HL-60/S4 treated with phorbol 12-myristate 13-acetate at 8.2 ng/mL for 4 days and 3 days (cell line): Measurements from ENCODE around the gene ANK3.
"Not testable (repeated sequence)": the region's sequence is repeated elsewhere in the genome, so short reads cannot be mapped to it uniquely, and the experiment has no call there.

Experiments used
- in situ Hi-C: fragments of 300-500 bp; cut with MboI; formaldehyde crosslinking; loops from 2 replicates; pipeline ENCODE4 v1.15.0; 2022; ENCODE audit warnings: low sequenced_read_pairs

The ANK3 gene

DNA sequence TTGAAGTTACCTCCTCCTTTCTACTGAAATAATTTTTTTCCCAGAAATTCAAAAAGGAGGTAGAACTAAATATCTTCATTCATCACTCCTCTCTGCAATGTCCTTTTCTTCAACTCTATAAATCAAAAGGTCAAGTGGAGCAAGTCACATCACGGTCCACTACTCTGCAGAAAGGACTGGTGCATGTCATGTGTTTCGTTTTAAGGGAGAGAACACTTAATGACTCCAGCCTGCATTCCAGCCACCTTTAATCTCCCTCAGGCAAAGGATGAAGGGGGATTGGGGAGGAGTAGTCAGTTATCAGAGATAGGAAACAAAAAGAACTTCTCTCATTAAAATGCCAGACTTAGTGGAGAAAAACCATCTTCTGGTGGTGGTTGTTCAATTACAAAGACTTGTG is 78.9 kb downstream of the ANK3 start:
- in situ Hi-C loops: no loop called here

DNA sequence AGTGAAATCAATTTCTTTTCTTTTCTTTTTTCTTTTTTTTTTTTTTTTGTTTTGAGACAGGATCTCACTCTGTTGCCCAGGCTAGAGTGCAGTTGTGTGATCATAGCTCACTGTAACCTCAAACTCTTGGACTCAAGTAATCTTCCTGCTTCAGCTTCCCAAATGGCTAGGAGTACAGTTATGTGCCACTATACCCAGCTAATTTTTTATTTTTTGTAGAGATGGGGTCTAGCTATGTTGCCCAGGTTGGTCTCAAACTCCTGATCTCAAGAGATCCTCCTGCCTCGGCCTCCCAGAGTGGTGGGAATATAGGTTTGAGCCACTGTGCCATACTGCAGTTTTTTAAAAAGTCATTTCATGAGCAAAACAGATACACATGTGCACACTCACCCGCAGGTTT is 79.8 kb downstream of the ANK3 start:
- in situ Hi-C loops: no loop called here

DNA sequence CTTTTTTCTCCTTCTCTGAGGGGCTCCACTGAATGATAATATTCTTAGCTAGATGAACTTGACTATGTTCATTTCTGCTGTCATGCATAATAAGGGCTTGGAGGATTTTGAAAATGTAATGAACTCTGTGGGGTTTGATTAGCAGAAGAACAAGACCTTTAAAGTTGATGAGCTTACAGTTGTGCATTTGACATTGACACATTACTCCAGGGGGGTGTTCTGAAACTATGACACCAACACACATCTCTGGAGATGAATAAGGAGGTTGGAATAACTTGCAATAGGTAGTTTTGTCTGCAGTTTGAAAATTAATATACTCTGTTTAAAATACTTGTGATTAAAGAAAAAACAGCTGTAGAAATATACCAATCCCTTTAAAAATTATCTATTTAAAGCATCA is 80.3 kb downstream of the ANK3 start:
- in situ Hi-C loops: no loop called here

DNA sequence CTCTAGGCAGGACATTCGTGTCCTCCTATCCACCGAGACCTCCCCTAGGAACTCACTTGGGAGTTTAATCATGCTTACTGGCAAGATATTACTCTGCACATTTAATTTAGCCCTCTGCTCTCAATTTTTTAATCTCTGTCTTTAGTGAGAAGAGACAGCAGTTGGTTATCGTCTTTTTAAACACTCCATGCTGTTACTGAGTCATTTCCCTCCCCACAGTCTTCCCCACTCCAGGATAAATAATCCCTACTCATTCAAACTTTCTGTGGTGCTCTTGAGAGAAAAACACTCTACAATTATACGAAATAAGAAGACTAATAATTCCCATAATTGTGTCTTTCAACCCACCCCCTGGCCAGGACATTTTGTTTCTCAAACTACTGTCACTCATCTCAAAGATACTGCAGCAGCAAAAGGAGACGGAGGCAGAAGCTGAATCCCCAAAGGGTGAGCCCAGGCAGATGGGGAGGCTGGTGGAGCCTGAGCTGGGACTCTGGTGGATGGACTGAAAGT is 84.2 kb downstream of the ANK3 start:
- in situ Hi-C loops: no loop called here

DNA sequence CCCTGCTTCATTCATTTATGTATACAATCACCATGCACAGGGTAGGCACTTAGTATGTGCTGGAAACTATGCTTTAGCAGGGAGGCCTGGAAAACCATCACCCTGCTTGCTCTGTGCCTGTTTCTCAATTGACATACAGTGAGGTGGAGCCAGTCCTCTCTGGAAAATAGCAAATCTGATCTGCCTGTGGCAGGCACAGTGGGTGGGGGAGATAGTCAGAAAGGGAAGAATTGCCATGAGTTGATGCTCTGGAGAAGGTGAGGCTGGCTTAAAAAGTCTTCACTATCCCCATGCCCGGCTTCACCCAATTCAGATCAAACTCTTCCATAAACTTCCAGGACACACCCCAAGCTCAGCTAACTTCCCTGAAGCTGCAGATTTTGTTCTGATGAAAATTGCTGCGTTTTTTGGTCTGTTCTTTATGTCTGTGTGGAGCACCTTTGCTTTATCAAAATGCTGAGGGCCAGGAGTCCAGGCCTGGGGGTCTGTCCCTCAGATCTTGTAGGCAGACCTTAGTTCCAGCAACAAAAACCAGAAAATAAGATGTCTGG is 84.8 kb downstream of the ANK3 start:
- in situ Hi-C loops: no loop called here

DNA sequence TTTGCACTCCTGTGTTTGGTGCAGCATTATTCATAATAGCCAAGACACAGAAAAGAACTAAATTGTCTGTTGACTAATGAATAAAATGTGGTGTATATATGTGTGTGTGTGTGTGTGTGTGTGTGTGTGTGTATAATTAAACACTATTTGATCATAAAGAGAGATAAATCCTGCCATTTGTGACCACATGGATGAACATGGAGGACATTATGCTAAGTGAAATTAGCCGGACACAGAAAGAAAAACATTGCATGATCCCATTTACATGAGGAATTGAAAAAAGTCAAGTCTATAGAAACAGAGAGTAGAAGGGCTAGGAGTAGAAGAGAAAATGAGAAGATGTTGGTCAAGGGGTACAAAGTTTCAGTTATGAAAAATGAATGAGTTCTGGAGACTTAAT is 85.9 kb downstream of the ANK3 start:
- in situ Hi-C loops: no loop called here

GRCh38 chr10:60299961-60300883 is 89.5 kb downstream of the ANK3 start:
- in situ Hi-C loops: no loop called here

- in situ Hi-C loops: no loop called here
Observed at GRCh38 chr10:60299390-60299778, 90.3 kb downstream of the ANK3 start.

DNA sequence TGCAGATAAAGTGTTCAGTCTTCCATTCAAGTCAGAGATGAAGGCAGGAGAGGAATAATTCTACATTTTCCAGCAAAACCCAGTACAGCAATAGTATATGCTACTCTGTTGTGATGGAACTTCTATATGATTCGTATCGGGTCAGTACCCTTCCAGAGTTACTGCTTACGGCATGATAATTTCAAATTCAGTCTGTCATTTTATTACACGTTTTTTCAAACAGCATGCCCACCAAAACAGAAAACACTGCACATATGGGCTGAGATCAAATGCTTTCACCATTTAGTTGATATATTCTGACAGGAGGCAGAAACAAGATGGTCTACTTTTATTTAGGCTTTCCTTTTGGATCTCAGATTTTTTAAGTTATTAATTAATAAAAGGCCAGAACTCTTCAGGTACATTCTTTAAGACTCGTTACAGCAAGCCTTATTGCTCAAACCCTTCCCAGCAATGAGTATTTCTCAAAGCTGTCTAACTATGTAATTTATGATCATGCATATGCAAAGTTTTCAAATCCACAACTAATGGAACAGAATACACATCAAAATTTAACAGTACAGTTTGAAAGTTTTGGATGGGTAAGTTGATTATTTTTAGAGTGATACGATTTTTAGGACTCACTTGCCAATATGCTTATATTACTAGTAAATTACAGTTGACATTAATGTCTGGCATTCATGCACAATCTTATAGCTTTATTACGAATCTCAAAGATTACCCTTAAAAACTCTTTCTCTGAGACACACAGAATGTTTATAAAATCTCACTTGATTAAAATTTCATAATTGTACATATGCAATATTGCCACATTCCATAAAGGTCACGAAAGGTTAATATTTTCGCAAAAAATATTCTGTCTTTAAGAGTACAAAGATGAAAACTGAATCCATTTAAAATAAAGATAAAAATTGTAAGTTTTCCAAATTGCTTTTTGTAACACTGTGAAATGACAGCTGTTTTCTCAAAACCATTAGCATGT is 91.0 kb downstream of the ANK3 start:
- in situ Hi-C loops: no loop called here

- in situ Hi-C loops: no loop called here
Observed at GRCh38 chr10:60296073-60296472, 93.6 kb downstream of the ANK3 start.

- in situ Hi-C loops: no loop called here
Observed at GRCh38 chr10:60295028-60295937, 94.4 kb downstream of the ANK3 start.

DNA sequence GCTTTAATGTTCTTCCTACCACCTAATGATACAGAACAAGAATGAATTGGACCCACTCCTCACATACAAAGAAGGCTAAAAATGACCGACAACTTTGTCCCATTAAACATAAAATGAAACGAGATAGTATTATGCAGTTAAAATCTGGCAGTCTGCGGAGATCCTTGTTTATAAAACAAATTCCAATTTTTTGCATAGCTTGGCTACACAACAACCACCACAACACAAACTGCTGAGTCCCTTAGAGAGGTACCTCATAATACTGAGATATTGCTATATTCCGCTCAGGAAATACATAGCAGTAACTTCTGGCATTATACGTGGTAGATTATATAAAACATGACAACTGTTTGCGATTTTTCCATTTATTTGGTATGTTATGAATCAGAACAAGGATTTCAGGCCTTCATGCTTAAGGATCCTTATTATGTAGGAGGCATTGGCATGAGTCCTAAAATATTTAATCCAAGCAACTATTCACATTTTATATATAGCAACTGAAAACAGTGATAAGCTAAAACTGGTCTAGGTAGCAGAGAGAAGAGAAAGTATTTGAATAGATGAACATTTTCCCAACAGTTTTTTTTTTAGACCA is 96.0 kb downstream of the ANK3 start:
- in situ Hi-C loops: no loop called here

DNA sequence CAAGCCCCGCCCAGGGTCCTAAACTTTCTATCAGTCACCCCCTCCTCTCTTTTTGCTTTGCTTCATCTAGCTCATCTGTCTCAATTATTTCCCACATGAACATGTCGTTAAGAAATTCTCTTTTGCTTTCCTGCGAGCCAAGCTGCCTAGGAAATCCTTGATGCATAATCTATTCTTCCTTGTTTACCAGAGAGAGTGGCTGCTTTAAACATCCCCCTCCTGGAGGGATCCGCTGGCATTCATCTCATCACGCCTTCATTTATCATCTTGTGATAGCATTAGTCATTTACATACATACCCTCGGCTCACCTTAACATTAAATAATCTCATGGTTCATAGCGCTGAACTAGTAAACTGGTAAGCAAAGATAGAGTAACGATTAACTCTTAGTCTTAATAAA is 96.7 kb downstream of the ANK3 start:
- in situ Hi-C loops: no loop called here

DNA sequence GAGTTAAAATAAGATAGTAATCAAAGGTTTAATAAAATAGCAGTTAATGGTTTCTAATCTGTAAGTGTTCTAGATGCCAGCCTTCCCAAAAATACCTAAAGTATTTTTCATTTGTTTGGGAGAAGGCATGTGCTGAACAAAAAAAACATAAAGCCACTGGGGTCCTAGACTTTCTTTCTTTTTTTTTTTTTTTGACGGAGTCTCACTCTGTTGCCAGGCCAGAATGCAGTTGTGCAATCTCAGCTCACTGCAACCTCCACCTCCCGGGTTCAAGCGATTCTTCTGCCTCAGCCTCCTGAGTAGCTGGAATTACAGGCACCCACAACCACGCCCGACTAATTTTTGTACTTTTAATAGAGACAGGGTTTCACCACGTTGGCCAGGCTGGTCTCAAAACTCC is 97.1 kb downstream of the ANK3 start:
- in situ Hi-C loops: not testable (repeated sequence)

- in situ Hi-C loops: no loop called here
Observed at GRCh38 chr10:60291344-60291930, 98.2 kb downstream of the ANK3 start.

- in situ Hi-C loops: no loop called here
Observed at GRCh38 chr10:60290558-60290957, 99.1 kb downstream of the ANK3 start.

DNA sequence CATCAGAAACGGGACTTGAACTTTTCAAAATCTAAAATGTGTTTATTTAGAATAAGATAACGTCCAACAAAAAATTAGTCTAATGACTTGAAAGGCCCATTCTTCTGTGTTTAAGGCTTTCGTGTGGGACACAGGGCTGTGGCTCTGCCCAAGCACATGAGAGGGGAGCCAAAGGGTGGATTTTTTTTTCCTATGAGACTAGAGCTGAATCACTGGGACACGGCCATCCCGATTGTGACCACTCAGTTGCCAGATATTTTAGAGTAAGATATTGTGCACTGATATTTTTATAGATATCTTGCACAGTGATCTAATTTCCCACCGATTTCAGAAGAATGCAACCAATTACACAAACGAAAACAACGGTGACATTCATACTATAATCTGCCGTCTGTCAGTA is 99.9 kb downstream of the ANK3 start:
- in situ Hi-C loops: no loop called here

GRCh38 chr10:60288256-60288655 is 101.4 kb downstream of the ANK3 start:
- in situ Hi-C loops: no loop called here

DNA sequence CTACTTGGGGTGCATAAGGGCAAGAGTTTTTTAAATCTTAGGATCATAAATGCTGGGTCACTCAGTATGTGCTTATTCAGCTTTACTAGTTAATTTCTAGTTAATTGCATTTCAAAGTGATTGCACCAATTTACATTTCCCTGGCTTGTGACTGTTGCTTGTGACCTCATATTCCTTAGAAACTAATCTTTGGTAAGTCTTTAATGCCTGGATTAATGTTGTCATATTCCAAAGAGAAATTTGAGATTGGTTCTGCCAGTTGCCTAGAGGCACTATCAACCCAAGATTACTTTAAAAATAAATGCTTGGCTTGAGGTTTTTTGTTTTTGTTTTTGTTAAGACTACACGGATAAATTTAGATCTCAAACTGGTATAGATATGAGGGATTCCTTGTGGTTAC is 103.1 kb downstream of the ANK3 start:
- in situ Hi-C loops: no loop called here
